ENCODE data around the gene RD3L. TPM values are rescaled to one million over a fixed set of nuclear protein-coding genes. Genes with fewer than 3 reads are reported as not detected.

Gene RD3L
- total RNA-seq, 1 experiment from 2014 or later: not detected

DNA sequence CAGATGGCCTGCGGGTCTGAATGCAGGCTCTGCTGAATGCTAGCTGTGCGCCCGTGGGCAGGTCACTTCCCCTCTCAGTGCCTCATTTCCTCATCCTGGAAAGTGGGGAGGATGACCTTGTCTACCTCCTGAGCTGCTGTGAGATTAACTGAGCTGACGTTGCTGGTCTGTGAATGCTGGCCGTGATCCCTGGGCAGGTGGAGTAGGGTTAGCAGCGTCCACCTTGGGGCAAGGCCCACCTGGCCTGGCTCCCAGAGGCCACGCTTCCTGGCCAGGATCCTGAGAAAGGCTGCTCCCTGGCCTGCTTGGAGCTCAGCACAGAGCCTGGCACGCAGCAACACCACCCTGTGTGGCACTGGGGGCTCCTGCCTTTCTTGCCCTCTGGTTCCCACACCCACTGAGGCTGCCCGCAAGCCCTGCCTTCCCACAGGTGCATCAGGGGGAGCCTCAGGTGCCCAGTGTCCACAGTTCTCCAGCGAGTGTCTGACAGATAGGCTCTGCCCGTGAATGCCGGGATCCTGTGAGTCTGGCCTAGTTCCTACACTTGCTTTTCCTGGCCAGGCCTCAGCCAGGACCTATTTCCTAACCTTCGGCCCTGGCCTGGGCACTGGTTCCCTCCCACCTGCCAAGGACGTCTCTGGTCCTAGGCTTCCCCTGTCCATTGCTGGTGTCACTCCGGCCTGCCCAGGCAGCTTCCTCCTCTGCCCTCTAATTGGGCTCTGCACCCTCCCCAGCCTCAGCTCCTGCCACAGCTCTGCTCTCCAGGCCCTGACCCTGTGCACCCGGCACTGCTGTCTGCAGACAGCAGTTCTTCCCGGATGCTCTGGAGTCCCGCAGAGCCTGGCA lies 51.3 kb downstream of the RD3L start:
- DNase-seq (ENCODE audit: low read depth, low spot score): no peak
- intact Hi-C loops (cut with micrococcal nuclease): no loop called here
- no peaks in the 10 kb centered on the region for H3K79me2 ChIP-seq (ENCODE audit: insufficient read depth, low read length)
- H3K4me3 ChIP-seq (replicated peaks in 1 of 2; ENCODE audit: low read depth in 1 of 2, low read length in 2 of 2): no peak overlapping the region
- no peak overlapping the region for H3K9ac ChIP-seq (ENCODE audit: low read length)
- TF ChIP-seq ELF1 (IDR thresholded peaks at IDR 0.05; ENCODE audit: borderline replicate concordance, low read depth) (no peak), JUND (IDR thresholded peaks at IDR 0.05) (no peak), EZH2phosphoT487 (IDR thresholded peaks at IDR 0.05; ENCODE audit: borderline replicate concordance) (no peak)
- ATAC-seq: no peak
- POLR2A ChIA-PET: no interaction called here
- H3K27ac ChIP-seq (ENCODE audit: low read depth, low read length): no peak overlapping the region
- RAD21 ChIA-PET (ENCODE audit: low non-redundant PET in 1 of 2, low total read pairs in 2 of 2, uncharacterized antibody in 2 of 2, unreplicated experiment in 2 of 2): no interaction called here
- CTCF ChIA-PET: interaction anchor here (1.2 to 5.6 kb wide), 4 partner anchors 10 to 12 kb away, joined by 3 to 30 read pairs (median 4); no protein-coding TSS in a partner anchor
- H3K36me3 ChIP-seq (ENCODE audit: control insufficient read depth in 1 of 2, insufficient read depth in 2 of 2, low read length in 2 of 2): no peaks in the 10 kb centered on the region
- BruUV-seq (replicated peaks): no TSS peak
- H3K27me3 ChIP-seq (ENCODE audit: insufficient read depth, low read length): no peaks in the 10 kb centered on the region
- H4K20me1 ChIP-seq (ENCODE audit: insufficient read depth): no peaks in the 10 kb centered on the region
- H3K9me3 ChIP-seq (ENCODE audit: control insufficient read depth in 1 of 2, insufficient read depth in 1 of 2, low read depth in 1 of 2, low read length in 2 of 2): no peaks in the 10 kb centered on the region
- H2AFZ ChIP-seq (ENCODE audit: low read depth, low read length, poor library complexity, severe bottlenecking): no peak overlapping the region
- H3K9me2 ChIP-seq (ENCODE audit: insufficient read depth): no peaks in the 10 kb centered on the region
- H3K4me1 ChIP-seq (ENCODE audit: control insufficient read depth in 1 of 2, insufficient read depth in 2 of 2, low read length in 2 of 2): peaks cover 30 to 53% of the 10 kb centered on the region in 2 experiments
- H3K4me2 ChIP-seq (ENCODE audit: low read length): no peak overlapping the region

Other genes starting within 250 kb of the RD3L start
- gene XRCC3, start 227.1 kb downstream of the RD3L start, total RNA-seq (2021; ENCODE audit: unreplicated experiment): 48.7 TPM
- 31.3 TPM for gene ZFYVE21, start 226.7 kb downstream of the RD3L start, total RNA-seq (2021; ENCODE audit: unreplicated experiment)
- 17.8 TPM for gene PPP1R13B, start 95.0 kb downstream of the RD3L start, total RNA-seq (2021; ENCODE audit: unreplicated experiment)
- not detected for gene TDRD9, start 14.1 kb downstream of the RD3L start, total RNA-seq (2021; ENCODE audit: unreplicated experiment)
- gene ASPG, start 143.2 kb upstream of the RD3L start, total RNA-seq (2021; ENCODE audit: unreplicated experiment): not detected
- gene KIF26A, start 196.1 kb upstream of the RD3L start, total RNA-seq (2021; ENCODE audit: unreplicated experiment): 10.2 TPM